ENCODE results near the gene CDH4. TPM values are rescaled to one million over a fixed set of nuclear protein-coding genes. Genes with fewer than 3 reads are reported as not detected.

CDH4 gene
- total and polyA plus RNA-seq, 11 donors, result 0.04 to 0.54 (median 0.08) TPM; not detected in 1

GRCh38 chr20:61441537-61441936 lies 189.5 kb downstream of the CDH4 start:
- no peaks in the 10 kb centered on the region for H3K36me3 ChIP-seq
- H3K27ac ChIP-seq, result no peak overlapping the region
- no peak for ATAC-seq
- peaks cover 0 to 11% (median 0%) of the 10 kb centered on the region in 12 donors for H3K4me1 ChIP-seq
- 79 to 85% (median 84%) methylated on average over 3 to 5 of the region's 5 CpGs for WGBS, 4 donors
- no peak overlapping the region for H3K4me3 ChIP-seq
- TF ChIP-seq, protein P1, sequence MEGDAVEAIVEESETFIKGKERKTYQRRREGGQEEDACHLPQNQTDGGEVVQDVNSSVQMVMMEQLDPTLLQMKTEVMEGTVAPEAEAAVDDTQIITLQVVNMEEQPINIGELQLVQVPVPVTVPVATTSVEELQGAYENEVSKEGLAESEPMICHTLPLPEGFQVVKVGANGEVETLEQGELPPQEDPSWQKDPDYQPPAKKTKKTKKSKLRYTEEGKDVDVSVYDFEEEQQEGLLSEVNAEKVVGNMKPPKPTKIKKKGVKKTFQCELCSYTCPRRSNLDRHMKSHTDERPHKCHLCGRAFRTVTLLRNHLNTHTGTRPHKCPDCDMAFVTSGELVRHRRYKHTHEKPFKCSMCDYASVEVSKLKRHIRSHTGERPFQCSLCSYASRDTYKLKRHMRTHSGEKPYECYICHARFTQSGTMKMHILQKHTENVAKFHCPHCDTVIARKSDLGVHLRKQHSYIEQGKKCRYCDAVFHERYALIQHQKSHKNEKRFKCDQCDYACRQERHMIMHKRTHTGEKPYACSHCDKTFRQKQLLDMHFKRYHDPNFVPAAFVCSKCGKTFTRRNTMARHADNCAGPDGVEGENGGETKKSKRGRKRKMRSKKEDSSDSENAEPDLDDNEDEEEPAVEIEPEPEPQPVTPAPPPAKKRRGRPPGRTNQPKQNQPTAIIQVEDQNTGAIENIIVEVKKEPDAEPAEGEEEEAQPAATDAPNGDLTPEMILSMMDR (IDR thresholded peaks at IDR 0.05), result no peak
- no peak for TF ChIP-seq POLR2A (IDR thresholded peaks at IDR 0.05)
- DNase-seq, result no peak
- H3K27me3 ChIP-seq, result peaks cover 0 to 15% (median 0%) of the 10 kb centered on the region in 9 donors
- intact Hi-C loops (cut with DNase I), result no loop called here
- no peaks in the 10 kb centered on the region for H3K9me3 ChIP-seq

DNA sequence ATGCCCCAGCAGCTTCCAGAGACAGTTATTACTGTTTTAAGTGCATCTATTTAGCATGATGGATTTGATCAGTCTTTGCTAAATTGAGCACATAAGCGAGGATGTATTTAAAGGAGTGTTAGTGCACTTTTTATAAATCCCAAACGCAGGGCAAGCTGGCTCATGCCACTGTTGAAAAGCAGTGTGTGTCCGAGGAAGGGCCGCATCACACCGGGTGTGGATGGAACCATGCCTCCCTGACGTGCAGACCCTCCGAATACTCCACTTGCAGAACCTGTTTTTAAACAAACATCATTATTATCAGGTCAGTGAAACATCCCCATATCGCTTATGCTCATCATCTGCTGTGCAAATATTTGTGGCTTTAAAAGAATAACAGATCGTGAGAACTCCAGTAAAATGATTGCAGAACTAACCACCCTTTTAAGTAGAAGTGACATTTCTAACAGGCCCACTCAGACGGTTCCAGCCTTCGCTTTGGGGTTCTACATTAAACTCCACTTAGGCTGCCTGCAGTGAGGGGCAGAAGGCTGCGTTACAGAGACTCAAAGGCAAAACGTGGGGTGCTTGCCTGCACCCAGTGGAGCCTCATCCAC lies 190.1 kb downstream of the CDH4 start:
- Histone ChIP-seq H3K27me3 (peaks cover 0 to 15% (median 0%) of the 10 kb centered on the region in 9 donors), H3K27ac (no peak overlapping the region), H3K4me1 (peaks cover 0 to 6% (median 0%) of the 10 kb centered on the region in 12 donors), H3K36me3 (no peaks in the 10 kb centered on the region), H3K9me3 (no peaks in the 10 kb centered on the region), H3K4me3 (no peak overlapping the region)
- TF ChIP-seq, protein P1 (IDR thresholded peaks at IDR 0.05), result no peak
- no peak for TF ChIP-seq POLR2A (IDR thresholded peaks at IDR 0.05)
- 58 to 67% (median 63%) methylated on average over 13 of the region's 13 CpGs for WGBS, 4 donors
- intact Hi-C loops (cut with DNase I), result no loop called here
- ATAC-seq (no peak), DNase-seq (no peak)

GRCh38 chr20:61442718-61443117 lies 190.7 kb downstream of the CDH4 start:
- Histone ChIP-seq H3K4me3 (no peak overlapping the region), H3K27ac (no peak overlapping the region), H3K4me1 (peaks cover 0 to under 1% (median 0%) of the 10 kb centered on the region in 12 donors), H3K36me3 (no peaks in the 10 kb centered on the region), H3K9me3 (no peaks in the 10 kb centered on the region), H3K27me3 (peaks cover 0 to 15% (median 0%) of the 10 kb centered on the region in 9 donors)
- intact Hi-C loops (cut with DNase I), result no loop called here
- no peak for DNase-seq
- TF ChIP-seq, protein P1 (IDR thresholded peaks at IDR 0.05), result no peak
- TF ChIP-seq POLR2A (IDR thresholded peaks at IDR 0.05), result no peak
- ATAC-seq, result no peak
- 36 to 55% (median 48%) methylated on average over 6 of the region's 6 CpGs for WGBS, 4 donors

DNA sequence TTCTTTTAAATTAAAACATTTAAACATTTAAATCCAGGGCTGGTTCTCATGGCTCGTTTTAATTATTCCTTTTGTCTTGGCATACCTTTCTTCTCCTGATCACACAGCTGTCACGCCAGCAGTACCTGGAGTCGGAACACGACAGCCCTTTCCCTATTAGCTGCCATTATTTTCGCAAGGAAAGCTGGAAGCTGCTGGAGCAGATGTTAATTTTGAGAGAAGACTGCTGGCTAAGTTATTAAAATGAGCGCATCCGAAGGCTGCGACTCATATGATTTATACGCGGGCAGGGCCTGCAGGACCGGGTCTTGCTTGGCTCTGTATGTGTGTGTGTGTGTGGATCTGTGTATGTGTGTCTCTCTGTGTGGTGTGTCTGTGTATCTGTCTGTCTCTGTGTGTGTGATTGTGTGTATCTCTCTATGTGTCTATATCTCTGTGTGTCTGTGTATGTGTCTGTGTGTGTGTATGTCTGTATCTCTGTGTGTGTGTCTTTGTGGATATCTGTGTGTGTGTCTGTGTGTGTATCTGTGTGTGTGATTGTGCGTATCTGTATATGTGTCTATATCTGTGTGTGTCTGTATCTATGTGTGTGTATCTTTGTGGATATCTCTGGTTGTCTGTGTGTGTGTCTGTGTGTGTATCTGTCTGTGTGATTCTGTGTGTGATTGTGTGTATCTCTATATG lies 191.5 kb downstream of the CDH4 start:
- intact Hi-C loops (cut with DNase I), result no loop called here

More for the DNA sequence above, 191.5 kb downstream of the CDH4 start:
- ATAC-seq, result no peak
- peaks cover 0 to 12% (median 0%) of the 10 kb centered on the region in 9 donors for H3K27me3 ChIP-seq
- DNase-seq, result no peak
- WGBS, 4 donors, result 71 to 78% (median 74%) methylated on average over 12 of the region's 12 CpGs
- H3K4me1 ChIP-seq, result no peaks in the 10 kb centered on the region
- no peak overlapping the region for H3K4me3 ChIP-seq
- no peaks in the 10 kb centered on the region for H3K9me3 ChIP-seq
- no peak overlapping the region for H3K27ac ChIP-seq
- H3K36me3 ChIP-seq, result no peaks in the 10 kb centered on the region
- TF ChIP-seq, protein P1 (IDR thresholded peaks at IDR 0.05), result no peak
- TF ChIP-seq POLR2A (IDR thresholded peaks at IDR 0.05), result no peak
